ENCODE results near the gene MED25.

GRCh38 chr19:49873129-49873521, 55.0 kb downstream of the MED25 start:
- TF ChIP-seq CTCF (IDR thresholded peaks at IDR 0.05; ENCODE audit: low read depth, low read length) (no peak), POLR2A (IDR thresholded peaks at IDR 0.05; ENCODE audit: extremely low read depth, insufficient read length) (no peak), MAX (IDR thresholded peaks at IDR 0.05; ENCODE audit: low read depth, low read length) (no peak), MYC (IDR thresholded peaks at IDR 0.05; ENCODE audit: low read depth, low read length) (no peak)
